ENCODE results near the gene FBXO10. TPM values are rescaled to one million over a fixed set of nuclear protein-coding genes. Genes with fewer than 3 reads are reported as not detected.

Gene FBXO10
- total and polyA plus RNA-seq, 10 of the 15 experiments (the other 5 are each of a cell fraction or from before 2014, with no cell fraction given) = 1.6 to 17.2 (median 9.6) TPM

GRCh38 chr9:37465249-37466036 lies 110.7 kb downstream of the FBXO10 start, which contains the start of gene ZBTB5 (continued):
- TF ChIP-seq ZNF687 (IDR thresholded peaks at IDR 0.05) (no peak), YY1 (IDR thresholded peaks at IDR 0.05; ENCODE audit: low read depth, low read length) (no peak), LARP7 (IDR thresholded peaks at IDR 0.05) (no peak), RFX5 (IDR thresholded peaks at IDR 0.05; ENCODE audit: low read depth, low read length) (peak; percentile 82), SIX5 (IDR thresholded peaks at IDR 0.05; ENCODE audit: low read depth, low read length, severe bottlenecking) (peak; percentile 2), BACH1 (IDR thresholded peaks at IDR 0.05; ENCODE audit: borderline replicate concordance) (no peak), SMAD5 (IDR thresholded peaks at IDR 0.05; ENCODE audit: low read depth) (peak; percentile 77; the same call in 1 of the 2 replicates), E2F4 (IDR thresholded peaks at IDR 0.05; ENCODE audit: low read depth, low read length) (no peak; the same call in 1 of the 2 replicates), ATF7 (IDR thresholded peaks at IDR 0.05; ENCODE audit: low read depth) (peak; percentile 99), USF1 (IDR thresholded peaks at IDR 0.05; ENCODE audit: borderline replicate concordance, extremely low read length, insufficient read depth, low read depth, low read length) (peak; percentile 20), PML (IDR thresholded peaks at IDR 0.05; ENCODE audit: low read length) (0 out of 2 replicates have a peak, but pooled peaks have one; percentile 70), SMAD1 (IDR thresholded peaks at IDR 0.05; ENCODE audit: low read depth, partially characterized antibody) (peak; percentile 58), RBBP5 (conservative IDR thresholded peaks at IDR 0.05) (no peak), SRF (IDR thresholded peaks at IDR 0.05; ENCODE audit: low read depth in 2 of 2, low read length in 2 of 2) (peak in 1 of 2 experiments; percentile 80; a peak in 2 of 4 replicates)
